OCI-LY3 (cell line): Measurements from ENCODE around the gene SNCA.

Source experiments
- H2AFZ ChIP-seq: fragments of 200-600, 300-600 bp; shearing (Covaris generic); 2 replicates; pipeline ENCODE4 v1.6.0; 2014; ENCODE audit warnings: antibody characterized with exemption, low read depth, low read length
- H3K27ac ChIP-seq: fragments of 200-600, 300-600 bp; sonication (generic); 2 replicates; pipeline ENCODE4 v1.5.1; 2014; ENCODE audit warnings: mild to moderate bottlenecking, low read length, moderate library complexity, mixed read lengths
- H3K27me3 ChIP-seq: fragments of 200-600, 300-600 bp; sonication (generic); 2 replicates; pipeline ENCODE4 v1.6.1; 2014; ENCODE audit warnings: low read depth, low read length, mixed read lengths
- H3K36me3 ChIP-seq: fragments of 200-600, 300-600 bp; sonication (generic); replicated peaks from 2 replicates; pipeline ENCODE3; 2014; ENCODE audit warnings: low read depth, low read length, mixed read lengths
- H3K4me1 ChIP-seq: fragments of 300-600, 200-600 bp; sonication (generic); 2 replicates; pipeline ENCODE4 v1.6.1; 2014; ENCODE audit warnings: low read length, mixed read lengths
- H3K4me2 ChIP-seq: fragments of 200-600, 300-600 bp; sonication (generic); 2 replicates; pipeline ENCODE4 v1.6.1; 2014; ENCODE audit warnings: low read length, mixed read lengths
- H3K4me3 ChIP-seq: fragments of 300-600, 200-600 bp; sonication (generic); 2 replicates; pipeline ENCODE4 v1.5.1; 2014; ENCODE audit warnings: antibody characterized with exemption, mild to moderate bottlenecking, low read length, moderate library complexity
- H3K79me2 ChIP-seq: fragments of 300-600, 200-600 bp; shearing (Covaris generic); 2 replicates; pipeline ENCODE4 v1.6.1; 2014; ENCODE audit warnings: mild to moderate bottlenecking, low read length, mixed read lengths
- H3K9ac ChIP-seq: fragments of 300-600, 200-600 bp; shearing (Covaris generic); 2 replicates; pipeline ENCODE4 v1.6.0; 2014; ENCODE audit warnings: mild to moderate bottlenecking, low read length, moderate library complexity
- H3K9me3 ChIP-seq: fragments of 200-600, 300-600 bp; shearing (Covaris generic); 2 replicates; pipeline ENCODE4 v1.6.1; 2014; ENCODE audit warnings: low read length, mixed read lengths; ENCODE audit not compliant: insufficient read depth
- H4K20me1 ChIP-seq: fragments of 200-600, 300-600 bp; sonication (generic); 2 replicates; pipeline ENCODE4 v1.6.1; 2016; ENCODE audit warnings: low read length, mixed read lengths; ENCODE audit not compliant: insufficient read depth
- CTCF ChIP-seq: fragments of 200-600, 300-600 bp; sonication (generic); IDR thresholded peaks from 2 replicates; pipeline ENCODE4 v1.5.1; 2014; ENCODE audit warnings: antibody characterized with exemption, low read length, low read depth
- EZH2phosphoT487 ChIP-seq: fragments of 200-600 bp; shearing (Covaris generic); IDR thresholded peaks from 2 replicates; pipeline ENCODE4 v1.6.1; 2018; ENCODE audit warnings: antibody characterized with exemption, mixed run types, low read depth

SNCA gene

GRCh38 chr4:89715631-89716030 lies 121.3 kb downstream of the SNCA start:
- Histone ChIP-seq H3K27ac (no peak overlapping the region), H3K9ac (no peak overlapping the region), H3K36me3 (no peaks in the 10 kb centered on the region), H4K20me1 (no peaks in the 10 kb centered on the region), H3K4me3 (no peak overlapping the region), H3K4me2 (no peak overlapping the region), H3K4me1 (no peaks in the 10 kb centered on the region), H3K27me3 (no peaks in the 10 kb centered on the region), H2AFZ (no peak overlapping the region), H3K9me3 (0 out of 2 replicates have a peak, but pooled peaks cover 4% of the 10 kb centered on the region), H3K79me2 (no peaks in the 10 kb centered on the region)
- TF ChIP-seq CTCF (no peak), EZH2phosphoT487 (no peak)

- Histone ChIP-seq H3K27me3 (no peaks in the 10 kb centered on the region), H3K79me2 (no peaks in the 10 kb centered on the region), H3K4me1 (no peaks in the 10 kb centered on the region), H3K9ac (no peak overlapping the region), H3K4me2 (no peak overlapping the region), H2AFZ (no peak overlapping the region), H3K36me3 (no peaks in the 10 kb centered on the region), H3K4me3 (no peak overlapping the region), H4K20me1 (no peaks in the 10 kb centered on the region), H3K27ac (no peak overlapping the region), H3K9me3 (no peaks in the 10 kb centered on the region)
- TF ChIP-seq EZH2phosphoT487 (no peak), CTCF (no peak)
Observed at GRCh38 chr4:89712827-89713226, 124.1 kb downstream of the SNCA start.

GRCh38 chr4:89712141-89712540 lies 124.8 kb downstream of the SNCA start:
- H3K9me3 ChIP-seq: no peaks in the 10 kb centered on the region
- H3K4me3 ChIP-seq: no peak overlapping the region
- TF ChIP-seq EZH2phosphoT487: no peak
- no peaks in the 10 kb centered on the region for H3K36me3 ChIP-seq
- no peak overlapping the region for H2AFZ ChIP-seq
- no peak overlapping the region for H3K27ac ChIP-seq
- no peaks in the 10 kb centered on the region for H3K79me2 ChIP-seq
- H3K9ac ChIP-seq: no peak overlapping the region
- H3K4me1 ChIP-seq: no peaks in the 10 kb centered on the region
- no peaks in the 10 kb centered on the region for H4K20me1 ChIP-seq
- H3K4me2 ChIP-seq: no peak overlapping the region
- H3K27me3 ChIP-seq: no peaks in the 10 kb centered on the region

GRCh38 chr4:89708903-89709421 lies 128.0 kb downstream of the SNCA start:
- no peaks in the 10 kb centered on the region for H3K9me3 ChIP-seq
- no peaks in the 10 kb centered on the region for H3K36me3 ChIP-seq
- no peaks in the 10 kb centered on the region for H3K79me2 ChIP-seq
- H3K27me3 ChIP-seq: no peaks in the 10 kb centered on the region
- H3K4me3 ChIP-seq: no peak overlapping the region
- no peak overlapping the region; the same call in none of the 2 replicates for H2AFZ ChIP-seq
- H3K9ac ChIP-seq: no peak overlapping the region
- TF ChIP-seq CTCF (no peak), EZH2phosphoT487 (no peak)
- no peaks in the 10 kb centered on the region for H3K4me1 ChIP-seq
- H4K20me1 ChIP-seq: no peaks in the 10 kb centered on the region
- H3K4me2 ChIP-seq: no peak overlapping the region
- no peak overlapping the region for H3K27ac ChIP-seq
